HG03060 (cell line): Measurements from ENCODE around the gene LRRIQ4.

Experiments used
- ATAC-seq: cut with Tn5 transposase; IDR thresholded peaks from one replicate; pipeline ENCODE4 v1.9.1; 2021; ENCODE audit warnings: low read depth, moderate number of reproducible peaks; ENCODE audit not compliant: unreplicated experiment

LRRIQ4 gene

GRCh38 chr3:169848741-169849140, 36.1 kb downstream of the LRRIQ4 start:
- no peak for ATAC-seq

DNA sequence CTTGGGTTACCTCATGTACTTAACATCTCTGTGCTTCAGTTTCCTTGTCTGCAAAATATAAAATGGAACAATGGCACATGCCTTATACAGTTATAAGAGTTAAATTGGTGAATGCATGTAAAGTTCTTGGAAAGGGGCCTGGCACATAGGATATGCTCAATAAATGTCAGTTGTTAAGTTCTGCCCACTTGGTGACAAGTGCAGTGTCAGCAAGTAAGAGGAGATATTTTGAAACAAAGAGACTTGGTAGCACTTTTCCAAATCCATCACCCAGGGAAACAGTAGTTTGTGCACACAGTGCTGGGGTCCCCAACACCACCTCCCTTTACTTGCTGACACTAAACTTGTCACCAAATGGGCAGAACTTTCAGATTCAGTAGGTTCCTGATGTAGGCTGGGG, 37.9 kb downstream of the LRRIQ4 start:
- no peak for ATAC-seq

DNA sequence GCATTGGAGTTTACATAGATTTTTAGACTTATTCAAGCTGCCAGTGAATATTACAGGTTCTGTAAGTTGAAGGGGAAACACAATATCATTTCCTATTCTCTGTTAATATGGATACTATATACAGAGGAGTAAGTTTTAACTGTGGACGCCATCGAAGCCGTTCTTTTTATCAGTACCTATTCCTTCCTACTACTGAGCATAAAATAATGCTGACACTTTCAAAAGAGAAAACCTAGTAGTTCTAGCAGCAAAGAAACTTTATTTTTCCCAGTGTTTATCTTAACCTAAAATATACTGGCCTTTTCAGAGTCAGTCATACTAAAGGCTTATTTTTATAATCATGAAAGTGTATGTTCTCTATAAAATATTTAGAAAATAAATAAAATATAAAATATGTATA, 42.8 kb downstream of the LRRIQ4 start:
- ATAC-seq, result no peak

DNA sequence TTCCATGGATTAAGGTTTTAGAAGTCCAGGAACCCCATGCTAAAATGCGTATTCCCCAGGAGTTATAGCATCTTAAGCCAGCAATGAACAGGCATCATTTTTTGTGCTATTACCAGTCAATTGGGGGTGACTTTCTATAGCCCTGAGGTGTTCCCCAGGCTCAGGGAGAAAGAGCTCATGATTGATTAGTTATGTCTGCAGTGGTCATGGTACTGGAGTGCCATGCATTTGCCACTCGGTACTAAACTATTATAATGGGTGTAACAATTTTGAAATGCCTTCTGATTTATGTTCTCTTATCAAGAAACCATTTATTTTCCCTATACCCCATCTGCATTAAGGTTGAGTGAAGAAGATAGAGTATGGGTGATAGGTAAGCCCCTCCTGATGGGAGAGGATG, 45.1 kb downstream of the LRRIQ4 start:
- no peak for ATAC-seq

GRCh38 chr3:169861871-169862270, 49.2 kb downstream of the LRRIQ4 start:
- no peak for ATAC-seq

DNA sequence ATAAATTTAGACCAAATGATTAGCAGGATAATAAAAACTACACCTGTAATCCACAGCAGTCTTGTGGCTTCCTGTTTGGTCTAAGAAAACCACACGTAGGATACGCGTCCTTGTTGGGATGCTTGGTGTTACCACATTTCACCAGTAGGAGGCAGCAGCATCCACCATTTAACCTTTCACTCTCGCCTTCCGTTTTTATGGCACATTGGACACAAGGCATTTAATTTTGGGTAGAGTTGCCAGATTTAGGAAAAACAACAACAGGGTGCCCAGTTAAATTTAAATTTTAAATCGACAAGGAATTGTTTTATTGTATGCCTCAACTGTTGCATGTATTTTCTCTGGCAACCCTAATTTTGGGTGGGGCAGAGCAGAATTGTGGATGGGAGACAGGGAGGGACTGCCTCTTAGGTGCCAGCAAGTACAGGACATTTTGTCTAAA, 50.8 kb downstream of the LRRIQ4 start:
- ATAC-seq, result no peak

DNA sequence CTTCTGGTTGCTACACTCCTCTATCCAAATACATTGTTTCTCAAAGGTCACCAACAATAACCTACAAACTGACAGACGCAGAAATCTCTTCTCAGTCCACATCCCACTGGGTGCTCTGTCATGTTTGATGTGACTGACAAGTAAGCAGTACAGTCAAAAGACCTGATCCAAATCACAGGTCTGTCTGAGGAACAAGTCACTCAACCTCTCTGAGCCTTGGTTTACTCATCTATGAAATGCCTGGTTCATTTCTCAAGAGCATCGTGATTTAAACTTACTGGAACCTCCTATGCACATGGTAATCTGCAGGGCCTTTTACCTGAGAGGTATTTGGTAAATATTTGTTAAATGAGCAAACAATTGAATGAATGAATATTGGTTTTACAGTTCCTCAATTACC, 51.6 kb downstream of the LRRIQ4 start:
- no peak for ATAC-seq

- ATAC-seq, result no peak
Measured at GRCh38 chr3:169865176-169865767, 52.6 kb downstream of the LRRIQ4 start.

DNA sequence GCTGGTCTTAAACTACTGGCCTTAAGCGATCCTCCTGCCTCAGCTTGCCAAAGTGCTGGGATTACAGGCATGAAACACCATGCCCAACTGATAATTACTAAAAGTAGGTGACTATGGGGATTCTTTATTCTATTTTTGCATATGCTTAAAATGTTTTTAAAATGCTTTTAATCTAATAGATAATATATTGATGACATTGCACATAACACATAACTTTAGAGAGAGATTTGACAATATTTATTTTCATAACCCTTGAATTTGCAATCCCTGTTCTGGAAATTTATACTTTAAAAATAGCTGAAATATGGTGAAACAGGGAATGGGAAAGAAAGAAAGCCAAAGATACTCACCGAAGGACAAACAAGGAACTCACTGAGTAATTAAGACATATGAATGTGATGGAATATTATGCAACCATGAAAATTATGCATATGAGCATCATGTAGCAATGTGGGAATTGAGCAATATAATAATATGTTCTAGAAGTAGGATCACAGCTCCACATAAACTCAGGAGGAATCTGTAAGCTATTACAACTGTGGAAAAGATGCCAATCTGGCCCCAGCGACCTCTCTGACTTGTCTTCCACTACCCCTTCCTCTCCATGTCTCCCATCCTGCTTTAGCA, 55.0 kb downstream of the LRRIQ4 start:
- ATAC-seq, result no peak

DNA sequence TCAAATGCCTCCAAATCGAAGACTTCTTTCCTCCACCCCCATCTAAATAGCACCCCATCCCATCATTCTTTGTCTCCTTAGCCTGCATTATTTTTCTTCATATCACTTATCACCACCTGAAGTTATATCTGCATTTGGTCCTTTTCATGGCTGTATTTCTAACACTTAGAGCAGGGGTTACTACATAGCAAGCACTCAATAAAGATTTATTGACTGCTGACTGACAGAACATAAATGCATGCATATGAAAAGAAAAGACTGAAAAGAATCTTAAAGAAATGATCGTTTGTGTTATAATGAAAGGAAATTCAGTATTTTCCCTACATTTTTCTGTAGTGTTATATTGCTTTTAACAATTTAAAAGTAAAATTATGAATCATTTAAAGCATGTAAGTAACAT, 55.7 kb downstream of the LRRIQ4 start:
- no peak for ATAC-seq

DNA sequence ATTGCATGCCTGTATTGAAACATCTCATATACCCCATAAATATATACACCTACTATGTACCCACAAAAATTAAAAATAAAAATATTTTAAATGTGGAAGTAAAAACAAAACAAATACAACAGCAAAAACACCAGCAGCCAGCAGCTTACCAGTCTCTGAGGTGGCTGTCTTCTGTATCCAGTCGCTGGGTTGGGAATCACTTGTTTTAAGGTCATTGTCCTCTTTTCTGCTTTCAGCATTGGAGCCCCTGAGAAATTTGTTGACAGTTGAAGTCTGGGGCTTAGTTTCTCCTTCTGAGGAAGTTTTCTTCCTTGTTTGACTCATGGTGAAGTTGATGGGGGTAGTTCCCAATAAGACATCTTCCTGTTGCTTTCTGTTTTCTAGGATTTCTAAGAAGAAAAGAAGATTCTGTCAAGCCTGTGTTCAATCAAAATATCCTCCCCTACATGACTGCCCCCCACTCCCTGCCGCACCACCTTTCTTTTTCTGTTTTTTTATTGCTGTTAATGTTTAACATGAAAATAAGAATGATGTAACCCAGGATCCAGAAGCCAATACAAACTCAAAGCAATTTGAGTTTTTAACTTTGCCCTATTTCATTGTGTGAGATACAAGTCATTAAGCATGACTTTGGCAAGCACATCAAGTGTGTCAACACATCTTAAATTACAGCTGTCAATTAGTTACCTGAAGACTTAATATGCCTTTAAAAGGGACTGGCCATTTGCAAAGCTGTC, 57.0 kb downstream of the LRRIQ4 start, which contains the start of gene LRRC31:
TSS of gene LRRC31 (minus strand) at position 452 of the 737 bp plus-strand sequence. CDS start at position 324, 128 bp downstream.
- ATAC-seq, result no peak

- no peak for ATAC-seq
Measured at GRCh38 chr3:169871129-169871886, 58.6 kb downstream of the LRRIQ4 start.

- ATAC-seq, result no peak
Measured at GRCh38 chr3:169879013-169879557, 66.4 kb downstream of the LRRIQ4 start.

DNA sequence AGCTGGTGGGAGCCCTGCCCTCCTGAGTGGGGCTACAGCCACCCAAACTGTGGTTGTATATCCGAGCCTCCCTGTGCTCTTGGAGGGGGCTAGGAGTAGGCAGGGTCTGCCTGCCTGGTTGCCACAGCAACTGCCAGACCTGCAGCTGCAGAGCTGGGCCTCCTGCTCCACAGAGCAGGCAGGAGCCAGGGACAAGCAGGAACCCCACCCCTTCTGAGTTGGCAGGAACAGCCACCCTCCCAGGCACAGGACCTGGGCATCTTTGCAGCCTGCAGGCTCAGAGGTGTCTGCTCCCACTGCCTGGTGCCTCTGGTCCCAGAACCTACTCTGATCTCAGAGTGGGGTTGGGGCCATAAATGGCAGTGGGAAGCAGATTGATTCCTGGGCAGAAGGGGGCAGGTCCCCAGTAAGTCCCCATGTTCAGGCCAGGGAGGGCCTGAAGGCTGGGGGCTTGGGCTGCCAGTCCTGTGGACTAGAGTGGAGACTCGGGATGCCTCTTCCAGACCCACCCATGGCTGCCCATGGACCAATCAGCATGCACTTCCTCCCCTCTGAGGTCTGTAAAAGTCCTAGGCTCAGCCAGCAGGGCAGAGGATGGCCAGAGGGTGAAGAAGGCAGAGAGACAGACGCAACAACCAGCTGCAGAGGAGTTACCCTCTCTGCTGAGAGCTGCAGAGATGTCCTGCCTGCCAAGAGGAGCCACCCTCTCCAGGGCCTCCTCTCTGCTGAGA, 67.3 kb downstream of the LRRIQ4 start:
- ATAC-seq, result no peak

DNA sequence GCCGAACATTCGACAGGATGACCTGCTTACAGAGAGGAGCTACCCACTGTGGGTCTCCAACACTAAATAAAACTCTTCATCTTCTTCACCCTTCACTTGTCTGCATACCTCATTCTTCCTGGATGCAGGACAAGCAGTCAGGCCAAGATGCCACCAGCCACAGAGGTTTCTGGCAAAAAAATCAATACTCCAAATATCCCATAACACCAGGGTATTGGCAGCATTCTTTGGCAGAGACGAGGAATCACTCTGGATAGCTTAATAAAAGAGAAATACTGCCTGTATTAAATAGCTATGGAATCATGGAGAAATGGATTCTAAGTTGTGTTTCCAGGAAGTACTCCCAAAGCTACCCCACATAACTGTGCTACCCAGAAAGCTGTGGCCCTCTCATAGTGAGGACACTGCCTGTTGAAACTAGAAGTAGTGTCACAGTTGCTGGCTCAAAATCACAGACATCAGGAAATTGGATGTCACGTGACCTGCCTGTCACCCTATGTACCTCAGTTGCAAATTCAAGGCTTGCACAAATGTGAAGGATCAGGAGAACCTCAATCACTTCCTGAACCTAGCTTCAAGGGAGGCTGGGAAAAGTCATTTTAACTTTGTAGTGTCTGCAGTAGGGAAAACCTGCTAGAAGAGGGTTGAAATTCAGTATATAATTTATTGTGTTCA, 68.0 kb downstream of the LRRIQ4 start:
- ATAC-seq, result no peak

GRCh38 chr3:169886671-169887070, 74.0 kb downstream of the LRRIQ4 start:
- no peak for ATAC-seq
